Anterior cingulate cortex (tissue), 58 donors: ENCODE data around the gene GALC.

ENCODE experiments used
- DNase-seq, 58 donors: peaks; one replicate each; lab custom pipeline; 2025; lab: John Stamatoyannopoulos, UW

Gene GALC

DNA sequence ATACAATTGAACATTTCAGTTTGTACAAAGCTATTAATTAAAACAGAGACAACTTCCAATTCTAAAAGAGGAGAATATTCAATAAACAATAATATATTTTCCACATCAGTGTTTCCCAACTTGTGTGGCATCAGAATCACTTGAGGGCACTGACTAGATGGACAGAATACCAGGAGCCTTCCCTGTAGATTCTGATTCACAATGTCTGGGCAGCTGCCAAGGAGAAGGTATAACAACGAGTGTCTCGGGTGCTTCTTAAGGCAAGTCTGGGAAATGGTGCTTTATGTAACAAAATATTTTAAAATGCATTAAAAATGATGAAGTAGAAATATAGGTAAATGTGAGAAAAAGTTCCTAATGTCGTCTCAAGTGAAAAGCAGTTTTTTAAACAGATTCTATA, 26.2 kb downstream of the GALC start:
- DNase-seq: no peak

DNA sequence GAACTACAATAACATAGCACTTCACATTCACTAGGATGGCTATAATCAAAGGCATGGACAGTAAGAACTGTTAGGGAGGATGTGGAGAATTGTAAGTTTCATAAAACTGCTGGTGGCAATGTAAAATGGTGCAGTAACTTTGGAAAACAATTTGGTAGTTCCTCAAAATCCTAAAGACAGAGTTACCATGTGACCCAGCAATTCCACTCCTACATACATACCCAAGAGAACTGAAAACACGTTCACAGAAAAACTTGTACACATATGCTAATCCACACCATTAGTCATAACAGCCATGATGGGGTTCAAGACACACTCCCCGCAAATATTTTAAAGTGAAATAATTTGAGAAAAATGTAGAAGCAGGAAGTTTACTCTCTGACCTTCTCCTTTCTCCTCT, 31.7 kb downstream of the GALC start:
- no peak for DNase-seq

DNA sequence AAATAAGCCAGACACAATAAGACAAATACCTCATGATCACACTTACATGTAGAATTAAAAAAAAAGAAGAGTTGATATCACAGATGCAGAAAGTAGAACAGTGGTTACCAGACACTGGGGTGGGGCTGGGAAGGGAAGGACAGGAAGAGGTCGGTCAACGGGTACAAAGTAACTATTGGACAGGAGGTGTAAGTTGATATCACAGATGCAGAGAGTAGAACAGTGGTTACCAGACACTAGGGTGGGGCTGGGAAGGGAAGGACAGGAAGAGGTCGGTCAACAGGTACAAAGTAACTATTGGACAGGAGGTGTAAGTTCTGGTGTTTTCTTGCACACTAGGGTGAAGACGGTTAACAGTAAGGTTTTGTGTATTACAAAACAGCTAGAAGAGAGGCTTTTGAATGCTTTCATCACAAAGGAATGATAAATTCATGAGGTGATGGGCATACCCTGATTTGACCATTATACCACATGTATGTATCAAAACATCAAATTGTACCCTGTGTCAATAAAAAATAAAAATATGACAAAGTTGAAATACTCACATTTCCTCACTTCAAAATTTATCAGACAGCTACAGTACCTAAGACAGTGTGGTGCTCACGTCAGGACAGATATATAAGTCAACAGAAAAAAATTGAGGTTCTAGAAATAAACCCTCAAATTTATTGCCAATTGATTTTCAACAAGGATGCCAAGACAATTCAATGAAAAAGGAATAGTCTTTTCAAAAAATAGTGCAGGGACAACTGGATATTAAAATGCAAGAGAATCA, 32.8 kb downstream of the GALC start:
- no peak for DNase-seq

DNA sequence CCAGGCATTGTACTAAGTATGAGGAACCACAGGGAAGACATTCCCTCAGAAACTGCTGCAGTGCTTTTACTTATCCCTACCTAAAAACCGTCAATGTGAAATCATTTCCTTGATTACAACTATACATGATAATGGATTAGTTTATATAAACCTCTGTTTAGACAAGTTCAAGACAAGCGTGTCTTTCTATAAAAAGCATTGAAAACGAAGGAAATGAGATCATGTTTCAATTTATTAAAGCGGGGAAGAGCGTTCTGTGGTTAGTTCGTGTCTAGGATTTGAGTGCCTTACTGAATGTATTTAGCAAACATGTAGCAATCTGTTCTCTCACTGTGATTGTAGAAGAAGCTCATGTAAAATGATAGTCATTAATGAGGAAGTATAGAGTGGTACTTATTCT, 37.5 kb downstream of the GALC start:
- no peak for DNase-seq

DNA sequence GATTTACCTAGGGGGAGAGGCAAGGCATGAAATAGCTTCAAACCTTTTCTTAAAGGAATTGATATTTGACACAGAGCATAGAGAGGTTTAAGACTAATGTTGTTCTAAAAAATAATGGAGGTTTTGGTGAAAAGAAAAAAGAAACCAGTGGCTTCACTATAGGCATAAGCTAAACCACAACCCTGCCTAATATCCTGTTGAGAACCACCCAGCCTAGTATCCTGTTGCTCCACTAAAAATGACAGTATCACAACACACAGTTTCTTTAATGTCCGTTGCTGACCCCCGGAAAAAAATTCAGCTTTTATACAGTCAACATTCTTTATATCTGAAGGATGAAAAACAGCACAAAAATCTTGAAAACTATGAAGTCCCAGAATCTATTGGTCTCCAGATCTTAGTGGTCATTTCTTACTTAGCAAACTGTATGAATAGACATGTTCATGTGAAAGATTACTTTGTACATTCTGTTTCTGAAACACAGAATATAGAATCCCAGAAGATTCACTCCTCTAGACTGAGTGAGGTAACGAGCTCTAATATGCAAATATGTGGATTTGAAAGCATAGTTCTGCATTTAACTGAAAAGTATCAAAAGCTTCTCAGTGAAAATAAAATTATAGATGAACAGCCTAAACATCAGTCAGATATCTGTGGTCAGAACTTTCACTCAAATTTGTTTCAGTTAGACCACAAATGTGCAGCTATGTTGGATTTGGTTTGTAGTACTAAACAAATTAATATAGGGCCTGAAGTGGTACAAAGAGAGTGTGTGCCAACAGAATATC, 40.5 kb downstream of the GALC start:
- no peak for DNase-seq

DNA sequence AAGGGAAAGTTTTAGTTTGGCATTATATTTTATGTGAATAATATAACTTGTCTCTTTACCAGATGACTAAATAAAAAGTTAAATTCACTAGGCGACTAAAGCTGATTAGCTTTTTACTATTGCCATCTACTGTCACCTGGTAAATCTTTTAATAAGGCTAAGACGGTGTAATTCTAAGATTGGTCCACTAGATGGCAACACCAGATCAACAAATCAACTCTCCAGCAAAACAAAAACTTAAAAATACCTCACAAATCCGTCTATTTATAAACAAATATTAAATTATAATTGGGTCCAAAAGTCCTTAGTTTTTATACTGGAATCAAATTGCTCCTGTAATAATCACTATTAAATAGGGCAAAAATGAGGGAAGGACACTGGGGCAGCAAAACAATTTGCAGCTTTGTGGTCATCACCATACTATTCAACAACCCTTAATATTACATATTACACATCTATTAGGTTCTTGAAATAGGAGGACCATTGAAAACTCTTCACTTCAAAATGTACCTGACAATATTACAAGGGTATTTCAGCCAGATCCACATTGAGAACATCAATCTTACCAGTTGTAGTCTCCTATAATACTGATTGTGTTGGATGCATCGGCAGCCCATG, 47.9 kb downstream of the GALC start:
- DNase-seq: peak in 1 of 58 donors; percentile 11

- no peak for DNase-seq
Observed at GRCh38 chr14:87940894-87941293, 52.1 kb downstream of the GALC start.

- DNase-seq: no peak
Observed at GRCh38 chr14:87940382-87940781, 52.6 kb downstream of the GALC start.

DNA sequence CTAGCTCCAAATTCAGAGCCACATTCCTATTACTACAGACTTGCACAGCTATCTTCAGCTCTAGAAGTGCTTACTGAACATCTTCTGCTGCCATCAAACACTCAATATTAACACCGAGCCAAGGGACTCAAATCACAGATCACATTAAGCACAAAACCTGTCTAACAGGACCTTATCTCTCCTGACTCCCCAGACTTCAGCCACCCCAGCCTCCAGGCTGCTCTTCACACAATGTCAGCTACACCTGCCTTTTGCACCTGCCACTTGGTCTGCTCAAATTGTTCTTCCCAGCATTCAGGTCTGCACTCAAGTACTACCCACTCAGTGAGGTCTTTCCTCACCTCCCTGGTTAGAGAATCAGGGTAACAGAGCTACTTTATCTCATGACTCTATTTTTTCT, 57.1 kb downstream of the GALC start:
- DNase-seq: no peak

- DNase-seq: no peak
Observed at GRCh38 chr14:87935081-87935828, 57.7 kb downstream of the GALC start.

DNA sequence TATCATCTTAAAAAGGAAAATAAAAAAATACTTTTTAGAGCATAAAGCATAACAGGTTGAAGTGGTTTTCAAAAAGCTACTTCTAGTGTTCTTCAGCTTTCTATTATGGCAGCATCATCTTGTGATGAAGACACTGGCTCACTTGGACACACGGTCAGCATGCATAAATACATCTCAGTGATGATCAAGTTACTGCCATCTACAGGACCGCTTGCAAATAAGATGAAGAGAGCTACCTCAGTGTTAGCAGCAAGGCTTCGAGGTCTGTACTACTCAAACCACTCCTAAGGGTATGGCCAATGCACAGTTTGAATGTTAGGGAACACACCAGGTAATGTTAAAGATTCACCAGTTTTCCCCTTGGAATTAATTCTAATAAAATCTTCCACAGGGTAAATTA, 58.8 kb downstream of the GALC start:
- peak in 1 of 58 donors; percentile 0 for DNase-seq

GRCh38 chr14:87916886-87917275, 76.1 kb downstream of the GALC start:
- DNase-seq: no peak

GRCh38 chr14:87916103-87916885, 76.7 kb downstream of the GALC start:
- DNase-seq: peak in 1 of 58 donors; percentile 1

- DNase-seq: peak in 9 of 58 donors; percentile 1 to 11 (median 2)
Observed at GRCh38 chr14:87908550-87908949, 84.4 kb downstream of the GALC start.

DNA sequence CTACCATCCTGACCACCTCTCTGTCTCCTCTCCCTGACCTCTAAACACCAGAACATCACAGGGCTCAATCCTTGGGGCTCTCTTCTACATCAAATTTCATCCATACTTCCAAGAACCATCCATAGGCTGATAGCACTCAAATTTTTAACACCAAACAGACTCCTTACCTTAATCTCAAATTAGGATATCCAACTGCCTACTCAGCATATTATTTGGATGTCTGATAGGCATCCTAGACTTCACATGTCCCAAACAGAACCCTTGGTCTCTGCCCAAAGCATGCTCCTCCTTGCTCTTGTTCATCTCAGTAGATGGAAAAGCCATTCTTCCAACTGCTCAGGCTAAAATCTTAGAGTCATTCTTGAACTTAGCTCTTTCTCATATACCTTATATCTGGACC, 91.3 kb downstream of the GALC start:
- no peak for DNase-seq

- DNase-seq: peak in 1 of 58 donors; percentile 55
Observed at GRCh38 chr14:87901236-87901635, 91.7 kb downstream of the GALC start.

GRCh38 chr14:87899228-87899627, 93.8 kb downstream of the GALC start:
- no peak for DNase-seq

DNA sequence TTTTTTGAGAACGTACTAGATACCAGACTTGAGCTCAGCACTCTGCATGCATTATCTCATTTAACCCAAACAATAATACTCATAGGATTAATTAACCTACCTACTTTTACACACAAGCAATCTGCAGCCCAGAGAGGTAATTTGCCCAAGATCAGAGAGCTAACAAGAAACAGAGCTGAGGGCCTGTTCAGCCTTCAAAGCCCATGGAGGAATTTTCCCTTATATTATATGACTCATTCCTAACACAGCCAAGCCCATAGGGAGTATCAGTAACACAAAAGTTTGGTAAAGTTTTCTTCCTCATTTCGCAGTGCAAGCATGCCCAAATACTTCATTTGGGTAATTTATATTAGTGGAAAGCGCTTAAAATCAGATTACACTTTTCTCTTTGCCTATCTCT, 94.7 kb downstream of the GALC start:
- no peak for DNase-seq

DNA sequence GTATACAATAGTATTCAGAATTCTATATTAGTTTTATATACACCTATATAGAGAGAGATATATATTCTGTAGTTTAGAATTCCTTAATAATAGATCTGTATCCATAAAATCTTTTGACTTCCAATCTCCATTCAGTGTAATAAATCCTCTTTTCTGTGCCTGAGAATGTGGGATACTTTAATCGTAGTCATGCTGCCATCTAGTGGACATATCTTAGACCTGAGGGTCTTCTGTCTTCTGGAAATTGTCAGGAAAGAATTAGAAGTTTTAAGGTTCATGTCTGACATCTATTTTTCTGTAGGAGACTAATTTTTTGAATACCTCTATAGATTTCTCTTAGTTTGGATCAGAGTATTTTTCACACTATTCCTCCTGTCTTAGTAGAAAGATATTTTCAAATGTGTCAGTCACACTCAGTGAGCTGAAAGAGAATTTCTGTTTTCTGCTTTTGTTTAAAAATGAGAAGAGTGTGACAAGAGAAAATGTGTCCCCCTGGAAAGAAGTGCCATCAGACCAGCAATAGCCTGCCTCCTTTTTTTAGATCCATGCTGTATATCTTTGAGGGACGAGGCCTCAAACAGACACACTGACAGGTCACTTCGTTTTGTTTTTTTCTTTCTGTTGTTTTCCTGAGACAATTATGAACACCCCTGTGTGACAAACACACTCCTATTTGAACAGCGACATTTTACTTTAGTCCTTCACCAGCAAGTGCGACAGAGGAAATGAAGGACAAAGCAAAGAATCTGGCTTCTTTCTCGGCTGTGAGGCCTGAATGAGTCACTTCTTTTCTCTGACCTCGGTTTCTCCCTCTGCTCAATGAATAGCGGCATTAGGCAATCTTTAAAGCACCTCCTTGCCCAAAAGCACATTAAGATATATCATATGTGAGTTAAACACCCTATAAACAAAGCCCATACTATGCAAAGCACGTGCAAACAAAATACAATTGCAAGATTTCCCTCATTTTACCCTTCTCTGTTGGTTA, 96.3 kb downstream of the GALC start:
- peak in 2 of 58 donors; percentile 28 to 62 for DNase-seq
